ENCODE data around the gene KCNG4. TPM values are rescaled to one million over a fixed set of nuclear protein-coding genes. Genes with fewer than 3 reads are reported as not detected.

The KCNG4 gene
- total and polyA plus RNA-seq, 2 donors (not counting 3 experiments of a cell fraction or from before 2014, with no cell fraction given) = not detected

DNA sequence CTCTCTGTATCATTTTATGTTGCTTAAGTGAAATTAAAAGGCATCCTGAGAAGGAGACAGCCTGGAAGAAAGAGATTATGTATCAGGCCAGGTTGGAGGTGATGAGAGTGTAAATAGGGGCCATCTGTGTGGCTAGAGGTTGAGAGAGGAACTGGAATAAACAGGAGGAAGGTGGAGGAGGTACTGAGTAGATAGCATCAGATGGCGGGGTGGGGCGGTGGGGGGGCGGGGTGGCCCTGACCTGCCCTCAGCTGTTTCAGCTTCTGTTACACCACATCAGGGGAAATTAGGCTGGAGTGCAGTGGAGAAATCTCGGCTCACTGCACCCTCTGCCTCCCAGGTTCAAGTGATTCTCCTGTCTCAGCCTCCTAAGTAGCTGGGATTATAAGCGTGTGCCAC is 6.9 kb upstream of the KCNG4 start:
- Histone ChIP-seq H3K4me3 (replicated peaks in 1 of 3; ENCODE audit: insufficient read depth in 1 of 3, low read depth in 1 of 3, low read length in 3 of 3) (no peak overlapping the region), H2AFZ (ENCODE audit: low read depth, low read length) (no peak overlapping the region), H3K79me2 (ENCODE audit: control insufficient read depth, insufficient read depth, low read length) (no peaks in the 10 kb centered on the region), H3K36me3 (ENCODE audit: control insufficient read depth in 2 of 2, extremely low read depth in 1 of 2, insufficient read depth in 2 of 2, low read length in 2 of 2) (no peaks in the 10 kb centered on the region), H3K9me3 (replicated peaks; ENCODE audit: control insufficient read depth, insufficient read depth, low read length) (no peaks in the 10 kb centered on the region), H3K4me1 (ENCODE audit: control insufficient read depth, extremely low read depth, insufficient read depth, low read length) (no peaks in the 10 kb centered on the region), H3K4me2 (ENCODE audit: insufficient read depth, low read length) (no peak overlapping the region), H3K9ac (replicated peaks; ENCODE audit: extremely low read depth, insufficient read depth, low read length) (no peak overlapping the region), H3K27me3 (ENCODE audit: control insufficient read depth in 2 of 2, insufficient read depth in 2 of 2, low read length in 2 of 2) (peaks cover 0 to 2% of the 10 kb centered on the region in 2 experiments), H3K9me1 (replicated peaks; ENCODE audit: control insufficient read depth, extremely low read depth, insufficient read depth, low read length) (no peaks in the 10 kb centered on the region), H3K27ac (ENCODE audit: insufficient read depth, low read depth, low read length) (no peak overlapping the region), H4K20me1 (replicated peaks; ENCODE audit: control insufficient read depth, extremely low read depth, insufficient read depth, low read length) (no peaks in the 10 kb centered on the region)
- intact Hi-C loops (cut with micrococcal nuclease) (no loop called here), dilution Hi-C loops (cut with MboI; ENCODE audit: extremely low pct_ligation_motif_present, low sequenced_read_pairs) (loop anchor here (25.0 kb wide), 1 partner anchor 166 kb away; no protein-coding TSS in a partner anchor)
- no TSS peak for BruUV-seq (replicated peaks)
- DNase-seq (ENCODE audit: low read depth, low spot score) (no peak), FAIRE-seq (no peak)
- ChIA-PET CTCF (no interaction called here), POLR2A (no interaction called here)
- TF ChIP-seq, protein P1, sequence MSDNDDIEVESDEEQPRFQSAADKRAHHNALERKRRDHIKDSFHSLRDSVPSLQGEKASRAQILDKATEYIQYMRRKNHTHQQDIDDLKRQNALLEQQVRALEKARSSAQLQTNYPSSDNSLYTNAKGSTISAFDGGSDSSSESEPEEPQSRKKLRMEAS (IDR thresholded peaks at IDR 0.05; ENCODE audit: insufficient read depth, insufficient read length) = no peak
- TF ChIP-seq JUN (IDR thresholded peaks at IDR 0.05; ENCODE audit: borderline replicate concordance, insufficient read depth, insufficient read length, low read depth) = no peak
- TF ChIP-seq EZH2 (IDR thresholded peaks at IDR 0.05; ENCODE audit: borderline replicate concordance, low read depth, low read length, severe bottlenecking) = no peak

DNA sequence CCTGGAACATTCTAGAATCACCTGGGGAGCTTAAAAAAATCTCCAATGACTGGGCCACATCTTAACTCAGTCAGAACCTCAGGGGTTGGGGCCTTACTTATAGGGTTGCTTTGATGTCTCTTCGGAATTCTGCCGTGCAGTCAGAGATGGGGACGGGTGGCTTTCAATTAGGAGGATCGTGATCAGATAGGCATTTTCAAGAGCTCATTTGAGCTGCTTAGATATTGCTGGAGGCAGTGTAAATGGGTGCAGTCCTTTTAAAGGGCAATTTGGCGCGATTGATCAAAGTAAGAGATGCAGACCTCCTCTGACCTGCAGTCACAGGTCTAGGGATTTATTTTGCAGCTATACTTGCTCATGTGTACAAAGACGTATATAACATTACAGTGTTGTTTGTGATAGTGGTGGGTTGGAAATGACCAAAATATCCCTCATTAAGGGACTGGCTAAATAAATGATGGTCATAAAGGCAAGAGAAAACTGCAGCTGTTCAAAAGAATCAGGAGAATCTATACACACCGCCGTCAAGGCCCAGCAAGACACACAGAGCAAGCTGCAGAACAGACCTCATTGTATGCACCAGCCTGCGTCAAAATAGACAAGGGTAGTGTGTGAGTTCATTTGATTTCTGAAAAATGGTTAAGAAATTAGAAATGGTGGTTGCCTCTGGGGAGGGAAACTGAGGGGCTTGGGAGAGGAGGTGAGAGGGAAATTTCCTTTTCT is 6.3 kb upstream of the KCNG4 start:
- Histone ChIP-seq H3K36me3 (ENCODE audit: control insufficient read depth in 2 of 2, extremely low read depth in 1 of 2, insufficient read depth in 2 of 2, low read length in 2 of 2) (no peaks in the 10 kb centered on the region), H4K20me1 (replicated peaks; ENCODE audit: control insufficient read depth, extremely low read depth, insufficient read depth, low read length) (no peaks in the 10 kb centered on the region), H2AFZ (ENCODE audit: low read depth, low read length) (no peak overlapping the region), H3K9me1 (replicated peaks; ENCODE audit: control insufficient read depth, extremely low read depth, insufficient read depth, low read length) (no peaks in the 10 kb centered on the region), H3K4me1 (ENCODE audit: control insufficient read depth, extremely low read depth, insufficient read depth, low read length) (no peaks in the 10 kb centered on the region), H3K79me2 (ENCODE audit: control insufficient read depth, insufficient read depth, low read length) (no peaks in the 10 kb centered on the region), H3K9ac (replicated peaks; ENCODE audit: extremely low read depth, insufficient read depth, low read length) (no peak overlapping the region), H3K27ac (ENCODE audit: insufficient read depth, low read depth, low read length) (no peak overlapping the region), H3K9me3 (replicated peaks; ENCODE audit: control insufficient read depth, insufficient read depth, low read length) (no peaks in the 10 kb centered on the region), H3K27me3 (ENCODE audit: control insufficient read depth in 2 of 2, insufficient read depth in 2 of 2, low read length in 2 of 2) (peaks cover 0 to 2% of the 10 kb centered on the region in 2 experiments), H3K4me3 (replicated peaks in 1 of 3; ENCODE audit: insufficient read depth in 1 of 3, low read depth in 1 of 3, low read length in 3 of 3) (no peak overlapping the region), H3K4me2 (ENCODE audit: insufficient read depth, low read length) (no peak overlapping the region)
- intact Hi-C loops (cut with micrococcal nuclease) (no loop called here), dilution Hi-C loops (cut with MboI; ENCODE audit: extremely low pct_ligation_motif_present, low sequenced_read_pairs) (loop anchor here (25.0 kb wide), 1 partner anchor 166 kb away; no protein-coding TSS in a partner anchor)
- TF ChIP-seq JUN (IDR thresholded peaks at IDR 0.05; ENCODE audit: borderline replicate concordance, insufficient read depth, insufficient read length, low read depth) = no peak
- TF ChIP-seq, protein P2, sequence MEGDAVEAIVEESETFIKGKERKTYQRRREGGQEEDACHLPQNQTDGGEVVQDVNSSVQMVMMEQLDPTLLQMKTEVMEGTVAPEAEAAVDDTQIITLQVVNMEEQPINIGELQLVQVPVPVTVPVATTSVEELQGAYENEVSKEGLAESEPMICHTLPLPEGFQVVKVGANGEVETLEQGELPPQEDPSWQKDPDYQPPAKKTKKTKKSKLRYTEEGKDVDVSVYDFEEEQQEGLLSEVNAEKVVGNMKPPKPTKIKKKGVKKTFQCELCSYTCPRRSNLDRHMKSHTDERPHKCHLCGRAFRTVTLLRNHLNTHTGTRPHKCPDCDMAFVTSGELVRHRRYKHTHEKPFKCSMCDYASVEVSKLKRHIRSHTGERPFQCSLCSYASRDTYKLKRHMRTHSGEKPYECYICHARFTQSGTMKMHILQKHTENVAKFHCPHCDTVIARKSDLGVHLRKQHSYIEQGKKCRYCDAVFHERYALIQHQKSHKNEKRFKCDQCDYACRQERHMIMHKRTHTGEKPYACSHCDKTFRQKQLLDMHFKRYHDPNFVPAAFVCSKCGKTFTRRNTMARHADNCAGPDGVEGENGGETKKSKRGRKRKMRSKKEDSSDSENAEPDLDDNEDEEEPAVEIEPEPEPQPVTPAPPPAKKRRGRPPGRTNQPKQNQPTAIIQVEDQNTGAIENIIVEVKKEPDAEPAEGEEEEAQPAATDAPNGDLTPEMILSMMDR (IDR thresholded peaks at IDR 0.05; ENCODE audit: extremely low read depth in 1 of 2, insufficient read depth in 1 of 2, low read depth in 1 of 2, low read length in 2 of 2) = no peak
- TF ChIP-seq, protein P1 (IDR thresholded peaks at IDR 0.05; ENCODE audit: insufficient read depth, insufficient read length) = no peak
- TF ChIP-seq POLR2A (IDR thresholded peaks at IDR 0.05; ENCODE audit: low read depth, low read length) = no peak
- TF ChIP-seq MYC (IDR thresholded peaks at IDR 0.05; ENCODE audit: low read depth, low read length) = no peak
- TF ChIP-seq EZH2 (IDR thresholded peaks at IDR 0.05; ENCODE audit: borderline replicate concordance, low read depth, low read length, severe bottlenecking) = no peak
- TF ChIP-seq POLR2AphosphoS5 (IDR thresholded peaks at IDR 0.05; ENCODE audit: insufficient read depth, low read depth, low read length) = no peak
- no peak for TF ChIP-seq GATA2 (IDR thresholded peaks at IDR 0.05; ENCODE audit: insufficient read depth, insufficient read length, low read depth, low read length)
- no peak for DNase-seq (ENCODE audit: low read depth, low spot score)
- FAIRE-seq = no peak
- ChIA-PET CTCF (interaction anchor here (1.2 to 1.3 kb wide), 3 partner anchors 11 to 17 kb away, joined by 3 to 4 read pairs (median 4); no protein-coding TSS in a partner anchor), POLR2A (no interaction called here)
- no TSS peak for BruUV-seq (replicated peaks)
